Epithelial cell of proximal tubule (primary cell): Measurements from ENCODE around the gene POMT1. TPM values are rescaled to one million over a fixed set of nuclear protein-coding genes. Genes with fewer than 3 reads are reported as not detected.
A peak's percentile ranks its signal among the peaks of the same experiment; 100 is the strongest.

Experiments
- DNase-seq: peaks from one replicate; pipeline ENCODE4 v3.0.0-alpha.2; 2011; ENCODE audit warnings: low read depth
- H3K4me3 ChIP-seq: 2 replicates; pipeline ENCODE4 v1.5.1; 2011; ENCODE audit warnings: low read depth, mild to moderate bottlenecking, low read length
- total RNA-seq: library from RNA; depleted of rRNA; stranded (reverse); fragments of >200 nt; gene quantifications from 2 replicates; pipeline ENCODE4 v1.2.3, GENCODE V29; 2015
- TF ChIP-seq, protein P1 (sequence below): conservative IDR thresholded peaks from 2 replicates; pipeline ENCODE4 v1.5.1; 2012; ENCODE audit warnings: low read depth, mild to moderate bottlenecking, low read length

POMT1 gene
- total RNA-seq, 1 donor from 2014 or later = 20.9 TPM

DNA sequence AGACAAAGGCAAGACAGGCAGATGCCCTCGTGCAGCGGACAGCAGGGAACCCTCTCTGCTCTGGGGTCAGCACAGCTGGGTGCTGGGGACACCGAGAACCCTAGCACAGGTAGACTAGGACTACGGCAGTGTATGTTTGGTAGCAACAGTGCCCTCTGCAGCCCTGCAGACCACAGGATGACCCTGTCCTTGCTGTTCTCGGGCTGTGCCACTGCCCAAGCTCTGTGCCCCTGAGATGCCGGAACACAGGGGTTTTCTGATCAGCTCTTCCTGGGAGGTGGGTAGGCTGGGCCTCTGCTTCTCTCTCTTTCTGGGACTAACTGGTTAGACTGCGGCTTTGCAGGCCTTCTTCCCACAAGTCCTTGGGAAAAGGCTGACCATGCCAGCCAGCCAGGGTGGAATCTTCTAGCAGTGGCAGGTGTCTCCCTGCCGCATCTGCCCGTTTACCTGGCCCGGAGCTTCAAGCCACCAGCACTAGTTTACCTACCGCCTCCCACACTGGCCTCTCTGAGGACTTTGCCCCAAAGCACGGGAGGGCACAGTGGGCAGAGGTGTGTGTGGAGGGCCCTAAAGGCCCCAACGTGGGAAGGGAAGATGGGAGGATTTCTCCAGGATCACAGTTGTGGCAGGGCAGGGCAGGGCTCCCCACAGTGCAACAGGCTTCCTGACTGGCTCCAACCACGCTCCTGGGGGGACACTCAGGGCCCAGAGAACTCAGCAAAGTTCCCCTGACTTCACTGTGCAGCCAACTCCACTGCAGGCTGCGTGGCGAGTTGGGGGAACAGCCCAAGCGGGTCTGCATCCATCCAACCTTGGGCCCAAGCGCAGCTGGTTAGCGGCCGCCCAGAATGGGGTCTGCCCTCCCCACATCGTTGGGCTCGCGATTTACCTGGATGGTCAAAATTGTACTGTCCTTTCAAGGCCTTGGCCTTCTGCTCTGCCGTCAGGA, 27.2 kb downstream of the POMT1 start:
- H3K4me3 ChIP-seq = peak overlapping the region; percentile 82
- no peak for DNase-seq
- TF ChIP-seq, protein P1, sequence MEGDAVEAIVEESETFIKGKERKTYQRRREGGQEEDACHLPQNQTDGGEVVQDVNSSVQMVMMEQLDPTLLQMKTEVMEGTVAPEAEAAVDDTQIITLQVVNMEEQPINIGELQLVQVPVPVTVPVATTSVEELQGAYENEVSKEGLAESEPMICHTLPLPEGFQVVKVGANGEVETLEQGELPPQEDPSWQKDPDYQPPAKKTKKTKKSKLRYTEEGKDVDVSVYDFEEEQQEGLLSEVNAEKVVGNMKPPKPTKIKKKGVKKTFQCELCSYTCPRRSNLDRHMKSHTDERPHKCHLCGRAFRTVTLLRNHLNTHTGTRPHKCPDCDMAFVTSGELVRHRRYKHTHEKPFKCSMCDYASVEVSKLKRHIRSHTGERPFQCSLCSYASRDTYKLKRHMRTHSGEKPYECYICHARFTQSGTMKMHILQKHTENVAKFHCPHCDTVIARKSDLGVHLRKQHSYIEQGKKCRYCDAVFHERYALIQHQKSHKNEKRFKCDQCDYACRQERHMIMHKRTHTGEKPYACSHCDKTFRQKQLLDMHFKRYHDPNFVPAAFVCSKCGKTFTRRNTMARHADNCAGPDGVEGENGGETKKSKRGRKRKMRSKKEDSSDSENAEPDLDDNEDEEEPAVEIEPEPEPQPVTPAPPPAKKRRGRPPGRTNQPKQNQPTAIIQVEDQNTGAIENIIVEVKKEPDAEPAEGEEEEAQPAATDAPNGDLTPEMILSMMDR = peak; percentile 4

DNA sequence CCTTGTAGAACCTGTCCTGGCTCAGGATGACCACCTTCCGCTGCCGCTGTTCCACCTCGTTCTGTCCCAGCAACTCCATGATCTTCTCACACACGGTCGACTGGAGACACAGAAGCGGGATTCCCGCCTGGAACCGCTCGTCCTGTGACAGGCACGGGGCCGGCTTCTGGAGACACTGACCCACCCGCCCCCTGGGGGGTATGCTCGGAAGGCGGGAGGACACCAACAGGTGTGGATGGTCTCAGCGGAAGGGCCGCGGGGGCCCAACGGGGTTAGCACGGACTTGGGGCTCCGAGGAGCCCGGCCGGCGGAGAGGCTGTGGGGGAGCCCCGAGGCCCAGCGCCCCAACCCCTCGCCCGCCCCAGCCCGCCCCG, 27.8 kb downstream of the POMT1 start:
- H3K4me3 ChIP-seq = peak overlapping the region; percentile 82
- DNase-seq = peak; percentile 6
- TF ChIP-seq, protein P1 = peak; percentile 19

DNA sequence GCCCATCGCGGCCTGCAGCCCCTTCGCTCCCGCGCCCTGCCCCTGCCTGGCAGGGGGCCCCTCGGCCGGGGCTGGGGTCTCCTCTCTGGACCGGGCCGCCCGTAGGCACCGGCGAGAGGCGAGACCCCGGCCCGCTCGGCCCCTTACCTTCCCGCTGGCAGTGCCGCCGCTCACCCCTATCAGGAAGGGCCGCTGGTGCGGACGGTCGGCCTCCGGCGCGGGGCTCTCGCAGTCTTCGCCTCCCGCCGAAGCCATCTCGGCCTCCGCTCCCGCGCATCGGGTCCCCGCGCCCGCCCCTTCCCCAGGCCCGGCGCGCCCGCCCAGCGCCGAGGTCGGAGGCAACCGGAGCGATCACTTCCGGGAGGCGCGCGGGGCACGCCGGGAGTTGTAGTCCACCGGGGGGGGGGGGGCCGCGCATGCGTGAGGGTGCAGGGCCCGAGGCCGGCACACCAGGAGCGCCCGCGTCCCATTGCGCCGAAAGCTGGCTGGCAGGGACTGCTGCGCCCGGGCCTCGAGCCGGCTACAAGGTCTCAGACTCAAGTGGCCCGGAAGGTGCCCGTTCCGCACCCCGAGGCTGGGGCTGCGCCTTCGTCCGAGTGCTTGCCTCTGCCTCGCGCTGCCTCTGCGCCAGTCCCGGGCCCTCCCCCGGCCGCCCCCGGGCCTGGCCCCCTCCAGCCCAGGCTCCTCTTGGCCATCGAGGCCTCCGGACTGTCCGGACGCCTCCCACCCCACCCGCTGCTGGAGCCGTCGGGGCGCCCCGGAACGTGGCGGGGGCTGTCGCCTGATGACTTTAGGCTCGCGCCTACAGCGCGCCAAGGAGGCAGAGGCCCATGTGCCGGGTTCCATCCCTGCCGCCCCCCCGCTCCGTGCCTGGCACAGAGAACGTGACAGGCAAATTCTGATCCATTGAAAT, 28.5 kb downstream of the POMT1 start, which contains the start of gene UCK1:
Gene UCK1 (minus strand): TSS at position 344 of the 913 bp plus-strand sequence. CDS start 89 bp downstream, at position 255.
- TF ChIP-seq, protein P1 = no peak
- H3K4me3 ChIP-seq = peak within 1 kb of the TSS; percentile 82
- no peak for DNase-seq

DNA sequence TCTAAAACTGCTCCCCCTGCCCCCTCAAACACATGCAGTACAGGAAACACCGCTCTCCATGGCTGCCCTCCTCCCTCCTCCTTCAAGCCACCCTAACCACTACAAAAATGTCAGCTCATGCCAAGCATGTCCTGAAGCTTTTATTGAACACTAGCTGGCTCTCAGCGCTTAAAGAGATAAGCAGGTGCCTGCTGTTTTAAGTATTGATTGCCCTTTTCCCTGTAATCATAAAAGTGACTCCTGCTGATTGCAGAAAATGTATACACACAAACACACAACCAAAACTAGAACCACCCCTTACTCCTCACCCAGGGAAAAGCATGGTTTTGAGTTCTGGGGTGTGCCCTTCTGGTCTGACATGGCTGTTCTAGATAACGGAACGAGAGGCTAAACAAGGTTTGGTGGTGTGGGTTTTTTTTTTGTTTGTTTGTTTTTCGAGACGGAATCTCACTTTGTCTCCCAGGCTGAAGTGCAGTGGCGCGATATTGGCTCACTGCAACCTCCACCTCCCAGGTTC, 32.1 kb downstream of the POMT1 start:
- TF ChIP-seq, protein P1 = no peak
- H3K4me3 ChIP-seq = no peak overlapping the region
- DNase-seq = no peak

DNA sequence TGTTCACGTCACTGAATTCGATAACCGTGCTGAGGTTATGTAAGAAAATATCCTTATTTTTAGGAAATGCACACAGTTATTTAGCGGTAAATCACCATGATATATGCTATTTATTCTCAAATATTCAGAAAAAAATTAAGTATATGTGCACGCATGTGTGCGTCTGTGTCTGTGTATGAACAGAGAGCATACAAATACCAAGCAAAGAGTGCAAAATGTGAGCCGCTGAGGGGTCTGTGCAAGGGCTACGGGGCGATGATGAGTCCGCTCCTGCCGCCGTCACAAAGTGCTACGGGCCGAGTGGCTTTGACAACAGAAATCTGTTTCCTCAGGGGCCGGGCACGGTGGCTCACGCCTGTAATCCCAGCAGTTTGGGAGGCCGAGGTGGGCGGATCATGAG, 35.2 kb downstream of the POMT1 start:
- no peak overlapping the region for H3K4me3 ChIP-seq
- TF ChIP-seq, protein P1 = no peak
- DNase-seq = no peak

DNA sequence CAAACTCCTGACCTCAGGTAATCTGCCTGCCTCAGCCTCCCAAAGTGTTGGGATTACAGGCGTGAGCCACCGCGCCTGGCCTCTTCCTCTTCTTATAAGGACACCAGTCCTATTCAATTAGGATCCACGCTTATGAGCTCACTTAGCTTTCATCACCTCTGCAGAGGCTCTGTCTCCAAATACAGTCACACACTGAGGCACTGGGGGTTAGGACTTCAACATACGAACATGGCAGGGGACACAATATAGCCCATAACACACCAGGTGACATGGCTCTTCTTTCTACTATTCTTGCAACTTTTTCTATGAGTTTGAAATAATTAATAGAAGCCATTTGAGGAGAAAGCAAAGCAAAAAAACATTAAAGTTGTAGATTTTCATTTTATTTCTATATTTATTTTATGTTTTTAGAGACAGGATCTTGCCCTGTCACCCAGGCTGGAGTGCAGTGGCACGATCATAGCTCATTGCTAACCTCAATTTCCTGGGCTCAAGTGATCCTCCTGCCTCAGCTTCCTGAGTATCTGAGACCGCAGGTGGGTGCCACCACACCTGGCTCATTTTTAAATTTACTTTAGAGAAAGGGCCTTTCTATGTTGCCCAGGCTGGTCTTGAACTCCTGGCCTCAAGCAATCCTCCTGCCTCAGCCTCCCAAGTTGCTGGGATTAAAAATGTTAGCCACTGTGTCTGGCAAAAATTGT, 36.7 kb downstream of the POMT1 start:
- H3K4me3 ChIP-seq = no peak overlapping the region
- DNase-seq = no peak
- TF ChIP-seq, protein P1 = no peak
